Measurements from ENCODE around the gene TMEM191C.

DNA sequence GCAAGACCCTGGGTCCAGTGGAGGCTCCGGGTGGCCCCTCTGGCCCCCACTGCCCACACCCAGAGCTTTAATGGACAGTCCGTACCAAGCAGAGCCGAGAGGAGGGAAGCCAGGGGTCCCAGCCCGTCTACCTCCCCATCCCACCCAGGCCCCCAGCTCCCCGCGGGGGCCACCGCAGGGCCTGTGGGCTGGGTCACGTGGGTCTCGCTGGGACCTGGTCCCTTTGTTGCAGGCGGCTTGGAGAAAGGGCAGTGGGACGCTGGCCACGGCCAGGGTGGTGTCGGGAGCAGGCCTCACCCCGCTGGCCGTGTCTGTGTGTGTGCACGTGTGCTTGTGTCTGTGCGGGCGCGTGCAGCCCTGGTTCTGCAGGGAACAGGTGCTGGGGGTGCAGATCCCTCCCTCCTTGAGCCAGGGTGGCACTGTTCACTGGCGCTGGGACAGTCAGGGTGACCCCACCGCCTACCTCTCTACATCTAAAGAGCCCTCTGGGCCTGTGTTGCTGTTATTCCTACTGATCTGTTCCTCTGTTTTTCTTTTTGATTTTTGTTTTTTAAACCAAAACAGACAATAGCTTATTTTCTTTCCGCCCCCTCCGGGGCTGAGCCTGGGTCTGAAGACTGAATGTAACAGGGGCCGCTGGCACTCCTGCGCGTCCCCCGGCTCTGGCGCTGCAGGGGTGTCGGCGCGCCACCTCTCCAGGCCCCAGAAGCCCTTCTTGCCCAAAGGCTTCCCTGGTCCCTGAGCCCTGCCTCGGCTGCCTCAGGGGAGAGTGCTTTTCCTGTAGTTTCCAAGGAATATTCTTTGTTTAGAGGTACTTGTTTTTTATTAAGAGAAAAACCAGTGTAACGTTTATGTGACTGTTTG lies 20.1 kb upstream of the TMEM191C start:
- TF ChIP-seq ZNF274 (IDR thresholded peaks at IDR 0.05; ENCODE audit: low read depth, low read length) = no peak
- no peak for TF ChIP-seq YY1 (IDR thresholded peaks at IDR 0.05; ENCODE audit: insufficient read depth, insufficient read length)
- no peak for TF ChIP-seq SUZ12 (IDR thresholded peaks at IDR 0.05; ENCODE audit: extremely low read depth, insufficient read depth, insufficient read length)
